ENCODE results near the gene SLC5A6.

Gene SLC5A6

DNA sequence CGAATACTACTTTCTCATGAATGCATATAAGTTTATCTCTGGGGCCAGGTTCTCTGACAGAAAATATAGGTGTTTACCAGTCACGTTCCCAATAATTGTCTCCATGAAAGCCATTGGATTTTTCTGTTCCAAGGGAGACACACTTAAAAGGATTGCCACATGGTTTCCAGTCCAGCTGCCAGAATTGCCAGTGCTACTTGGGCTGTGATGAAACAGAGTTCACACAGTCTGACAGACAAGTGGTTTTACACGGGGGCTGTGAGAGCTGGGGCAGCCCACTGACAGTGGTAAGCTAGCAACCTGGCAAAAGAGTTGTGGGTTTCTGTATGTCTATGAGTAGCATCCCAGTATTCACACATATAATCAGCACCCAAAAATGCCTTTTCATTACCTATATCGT lies 28.0 kb downstream of the SLC5A6 start:
- TF ChIP-seq FOXM1 (IDR thresholded peaks at IDR 0.05; ENCODE audit: borderline replicate concordance, low read depth), result no peak
- no peak for TF ChIP-seq TCF12 (IDR thresholded peaks at IDR 0.05; ENCODE audit: low read depth)
- no peak for TF ChIP-seq TEAD4 (IDR thresholded peaks at IDR 0.05)
- no peak for TF ChIP-seq YY1 (IDR thresholded peaks at IDR 0.05; ENCODE audit: low read depth)
- no peak for TF ChIP-seq TAF1 (IDR thresholded peaks at IDR 0.05; ENCODE audit: low read depth)
- TF ChIP-seq CEBPB (IDR thresholded peaks at IDR 0.05), result no peak
- TF ChIP-seq, protein P1, sequence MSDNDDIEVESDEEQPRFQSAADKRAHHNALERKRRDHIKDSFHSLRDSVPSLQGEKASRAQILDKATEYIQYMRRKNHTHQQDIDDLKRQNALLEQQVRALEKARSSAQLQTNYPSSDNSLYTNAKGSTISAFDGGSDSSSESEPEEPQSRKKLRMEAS (IDR thresholded peaks at IDR 0.05), result no peak
- TF ChIP-seq EP300 (IDR thresholded peaks at IDR 0.05; ENCODE audit: borderline replicate concordance), result no peak
- TF ChIP-seq EGR1 (IDR thresholded peaks at IDR 0.05), result no peak
- TF ChIP-seq, protein P2, sequence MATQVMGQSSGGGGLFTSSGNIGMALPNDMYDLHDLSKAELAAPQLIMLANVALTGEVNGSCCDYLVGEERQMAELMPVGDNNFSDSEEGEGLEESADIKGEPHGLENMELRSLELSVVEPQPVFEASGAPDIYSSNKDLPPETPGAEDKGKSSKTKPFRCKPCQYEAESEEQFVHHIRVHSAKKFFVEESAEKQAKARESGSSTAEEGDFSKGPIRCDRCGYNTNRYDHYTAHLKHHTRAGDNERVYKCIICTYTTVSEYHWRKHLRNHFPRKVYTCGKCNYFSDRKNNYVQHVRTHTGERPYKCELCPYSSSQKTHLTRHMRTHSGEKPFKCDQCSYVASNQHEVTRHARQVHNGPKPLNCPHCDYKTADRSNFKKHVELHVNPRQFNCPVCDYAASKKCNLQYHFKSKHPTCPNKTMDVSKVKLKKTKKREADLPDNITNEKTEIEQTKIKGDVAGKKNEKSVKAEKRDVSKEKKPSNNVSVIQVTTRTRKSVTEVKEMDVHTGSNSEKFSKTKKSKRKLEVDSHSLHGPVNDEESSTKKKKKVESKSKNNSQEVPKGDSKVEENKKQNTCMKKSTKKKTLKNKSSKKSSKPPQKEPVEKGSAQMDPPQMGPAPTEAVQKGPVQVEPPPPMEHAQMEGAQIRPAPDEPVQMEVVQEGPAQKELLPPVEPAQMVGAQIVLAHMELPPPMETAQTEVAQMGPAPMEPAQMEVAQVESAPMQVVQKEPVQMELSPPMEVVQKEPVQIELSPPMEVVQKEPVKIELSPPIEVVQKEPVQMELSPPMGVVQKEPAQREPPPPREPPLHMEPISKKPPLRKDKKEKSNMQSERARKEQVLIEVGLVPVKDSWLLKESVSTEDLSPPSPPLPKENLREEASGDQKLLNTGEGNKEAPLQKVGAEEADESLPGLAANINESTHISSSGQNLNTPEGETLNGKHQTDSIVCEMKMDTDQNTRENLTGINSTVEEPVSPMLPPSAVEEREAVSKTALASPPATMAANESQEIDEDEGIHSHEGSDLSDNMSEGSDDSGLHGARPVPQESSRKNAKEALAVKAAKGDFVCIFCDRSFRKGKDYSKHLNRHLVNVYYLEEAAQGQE (IDR thresholded peaks at IDR 0.05; ENCODE audit: low read depth), result no peak
- TF ChIP-seq NFIC (IDR thresholded peaks at IDR 0.05), result no peak
- TF ChIP-seq RAD21 (IDR thresholded peaks at IDR 0.05; ENCODE audit: low read depth), result no peak

DNA sequence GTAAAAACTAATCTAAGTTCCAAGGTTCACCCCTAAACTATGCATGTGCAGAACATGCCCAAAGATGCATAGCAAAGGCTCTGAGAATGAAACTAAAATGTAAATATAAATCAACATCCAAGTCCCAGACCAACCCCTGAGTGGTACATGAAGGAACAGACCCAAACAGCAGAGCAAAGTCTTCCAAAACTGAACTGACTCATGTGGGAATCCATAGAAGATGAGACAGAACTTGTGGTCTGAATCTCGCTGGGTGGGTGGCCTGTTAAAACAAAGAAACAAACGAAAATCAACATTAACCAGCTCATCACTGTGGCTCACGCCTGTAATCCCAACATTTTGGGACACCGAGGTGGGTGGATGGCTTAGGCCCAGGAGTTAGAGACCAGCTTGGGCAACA lies 29.7 kb downstream of the SLC5A6 start:
- TF ChIP-seq CREB1 (IDR thresholded peaks at IDR 0.05; ENCODE audit: low read depth) (no peak), YY1 (IDR thresholded peaks at IDR 0.05; ENCODE audit: low read depth) (no peak), CEBPB (IDR thresholded peaks at IDR 0.05) (no peak), NFIC (IDR thresholded peaks at IDR 0.05) (no peak), RAD21 (IDR thresholded peaks at IDR 0.05; ENCODE audit: low read depth) (no peak)
- TF ChIP-seq, protein P2 (IDR thresholded peaks at IDR 0.05; ENCODE audit: low read depth), result no peak
- TF ChIP-seq, protein P3, sequence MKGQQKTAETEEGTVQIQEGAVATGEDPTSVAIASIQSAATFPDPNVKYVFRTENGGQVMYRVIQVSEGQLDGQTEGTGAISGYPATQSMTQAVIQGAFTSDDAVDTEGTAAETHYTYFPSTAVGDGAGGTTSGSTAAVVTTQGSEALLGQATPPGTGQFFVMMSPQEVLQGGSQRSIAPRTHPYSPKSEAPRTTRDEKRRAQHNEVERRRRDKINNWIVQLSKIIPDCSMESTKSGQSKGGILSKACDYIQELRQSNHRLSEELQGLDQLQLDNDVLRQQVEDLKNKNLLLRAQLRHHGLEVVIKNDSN (IDR thresholded peaks at IDR 0.05), result no peak

DNA sequence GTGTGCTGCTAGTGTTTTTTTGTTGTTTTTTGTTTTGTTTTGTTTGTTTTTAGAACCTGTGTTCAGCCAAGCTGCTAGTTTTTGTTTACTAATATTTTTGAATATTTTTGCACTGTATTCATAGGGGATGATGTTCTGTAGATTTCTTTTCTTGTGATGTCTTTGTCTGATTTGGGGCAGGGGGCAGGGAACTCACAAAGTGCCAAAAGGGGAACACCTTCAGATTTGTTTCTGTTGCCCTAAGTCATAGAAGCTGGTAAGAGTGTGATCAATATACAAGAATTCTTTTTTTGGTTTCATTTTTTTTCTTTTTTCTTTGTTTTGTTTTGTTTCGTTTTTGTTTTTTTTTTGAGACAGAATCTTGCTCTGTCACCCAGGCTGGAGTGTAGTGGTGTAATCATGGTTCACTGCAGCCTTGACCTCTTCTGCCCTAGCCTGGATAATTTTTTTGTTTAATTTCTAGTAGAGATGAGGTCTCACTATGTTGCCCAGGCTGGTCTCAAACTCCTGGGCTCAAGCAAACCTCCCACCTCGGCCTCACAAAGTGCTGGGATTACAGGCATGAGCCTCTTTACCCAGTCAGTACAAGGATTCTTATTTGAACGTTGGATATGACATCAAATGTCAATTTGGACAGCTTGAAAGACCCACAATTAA lies 32.6 kb downstream of the SLC5A6 start:
- TF ChIP-seq FOXM1 (IDR thresholded peaks at IDR 0.05; ENCODE audit: borderline replicate concordance, low read depth) (no peak), YY1 (IDR thresholded peaks at IDR 0.05; ENCODE audit: low read depth) (no peak), EGR1 (IDR thresholded peaks at IDR 0.05) (no peak), CREB1 (IDR thresholded peaks at IDR 0.05; ENCODE audit: low read depth) (no peak), CEBPB (IDR thresholded peaks at IDR 0.05) (no peak), TEAD4 (IDR thresholded peaks at IDR 0.05) (no peak), EP300 (IDR thresholded peaks at IDR 0.05; ENCODE audit: borderline replicate concordance) (no peak), RAD21 (IDR thresholded peaks at IDR 0.05; ENCODE audit: low read depth) (no peak)
- TF ChIP-seq, protein P2 (IDR thresholded peaks at IDR 0.05; ENCODE audit: low read depth), result no peak
- TF ChIP-seq, protein P1 (IDR thresholded peaks at IDR 0.05), result no peak

DNA sequence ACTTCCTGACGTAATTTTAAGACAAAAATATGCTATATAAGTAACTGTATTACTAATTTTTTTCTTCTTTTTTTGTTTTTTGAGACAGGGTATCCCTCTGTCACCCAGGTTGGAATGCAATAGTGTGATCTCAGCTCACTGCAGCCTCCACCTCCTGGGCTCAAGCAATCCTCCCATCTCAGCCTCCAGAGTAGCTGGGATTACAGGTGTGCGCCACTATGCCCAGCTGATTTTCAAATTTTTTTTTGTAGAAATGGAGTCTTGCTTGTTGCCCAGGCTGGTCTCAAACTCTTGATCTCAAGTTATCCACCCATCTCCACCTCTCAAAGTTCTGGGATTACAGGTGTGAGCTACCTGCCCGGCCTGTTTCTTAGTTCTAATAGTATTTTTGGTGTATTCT lies 33.6 kb downstream of the SLC5A6 start:
- TF ChIP-seq, protein P3 (IDR thresholded peaks at IDR 0.05), result no peak
- TF ChIP-seq YY1 (IDR thresholded peaks at IDR 0.05; ENCODE audit: low read depth), result no peak
- TF ChIP-seq RAD21 (IDR thresholded peaks at IDR 0.05; ENCODE audit: low read depth), result no peak
- no peak for TF ChIP-seq FOXM1 (IDR thresholded peaks at IDR 0.05; ENCODE audit: borderline replicate concordance, low read depth)
- no peak for TF ChIP-seq EGR1 (IDR thresholded peaks at IDR 0.05)
- TF ChIP-seq, protein P2 (IDR thresholded peaks at IDR 0.05; ENCODE audit: low read depth), result no peak
- no peak for TF ChIP-seq CREB1 (IDR thresholded peaks at IDR 0.05; ENCODE audit: low read depth)
- no peak for TF ChIP-seq CEBPB (IDR thresholded peaks at IDR 0.05)
- no peak for TF ChIP-seq NFIC (IDR thresholded peaks at IDR 0.05)
- no peak for TF ChIP-seq EP300 (IDR thresholded peaks at IDR 0.05; ENCODE audit: borderline replicate concordance)
- no peak for TF ChIP-seq TAF1 (IDR thresholded peaks at IDR 0.05; ENCODE audit: low read depth)
- no peak for TF ChIP-seq TEAD4 (IDR thresholded peaks at IDR 0.05)
- TF ChIP-seq TCF12 (IDR thresholded peaks at IDR 0.05; ENCODE audit: low read depth), result no peak
- no peak for TF ChIP-seq ZBTB7A (IDR thresholded peaks at IDR 0.05; ENCODE audit: low read depth)
- TF ChIP-seq, protein P1 (IDR thresholded peaks at IDR 0.05), result no peak

All from Ishikawa (cell line).